HAP-1 (cell line): ENCODE data around the gene AIRE.

ENCODE experiments used
- DNase-seq, 2 experiments: peaks; one replicate each; pipeline ENCODE4 v3.0.0-alpha.2; 2016 to 2020; ENCODE audit warnings: low spot score in 2 of 2
- H3K27me3 ChIP-seq: fragments of 250-450 bp; sonication (Bioruptor Pico); 2 replicates; pipeline ENCODE4 v1.5.1; 2020; ENCODE audit warnings: low read depth, mild to moderate bottlenecking, moderate library complexity
- H3K36me3 ChIP-seq: fragments of 250-450 bp; sonication (Bioruptor Pico); replicated peaks from 2 replicates; pipeline ENCODE4 v1.5.1; 2020; ENCODE audit warnings: mild to moderate bottlenecking
- H3K4me1 ChIP-seq: fragments of 250-450 bp; sonication (Bioruptor Pico); 2 replicates; pipeline ENCODE4 v1.5.1; 2020; ENCODE audit warnings: mild to moderate bottlenecking
- H3K4me3 ChIP-seq: fragments of 250-450 bp; sonication (Bioruptor Pico); 2 replicates; pipeline ENCODE4 v1.5.1; 2020; ENCODE audit warnings: mild to moderate bottlenecking, moderate library complexity
- H3K9me3 ChIP-seq: fragments of 250-450 bp; sonication (Bioruptor Pico); 2 replicates; pipeline ENCODE4 v1.5.1; 2020; ENCODE audit warnings: mild to moderate bottlenecking, moderate library complexity
- in situ Hi-C: fragments of 300-500 bp; cut with MboI; formaldehyde crosslinking; loops from 3 replicates; pipeline ENCODE4 v1.14.3; 2020; ENCODE audit warnings: low sequenced_read_pairs, inconsistent platforms, mixed read lengths

AIRE gene

GRCh38 chr21:44313451-44313850 lies 27.8 kb downstream of the AIRE start:
- no peaks in the 10 kb centered on the region for H3K9me3 ChIP-seq
- no peak overlapping the region for H3K4me3 ChIP-seq
- H3K36me3 ChIP-seq: peaks cover 10% of the 10 kb centered on the region
- H3K4me1 ChIP-seq: no peaks in the 10 kb centered on the region
- in situ Hi-C loops: no loop called here
- H3K27me3 ChIP-seq: no peaks in the 10 kb centered on the region
- DNase-seq: no peak

DNA sequence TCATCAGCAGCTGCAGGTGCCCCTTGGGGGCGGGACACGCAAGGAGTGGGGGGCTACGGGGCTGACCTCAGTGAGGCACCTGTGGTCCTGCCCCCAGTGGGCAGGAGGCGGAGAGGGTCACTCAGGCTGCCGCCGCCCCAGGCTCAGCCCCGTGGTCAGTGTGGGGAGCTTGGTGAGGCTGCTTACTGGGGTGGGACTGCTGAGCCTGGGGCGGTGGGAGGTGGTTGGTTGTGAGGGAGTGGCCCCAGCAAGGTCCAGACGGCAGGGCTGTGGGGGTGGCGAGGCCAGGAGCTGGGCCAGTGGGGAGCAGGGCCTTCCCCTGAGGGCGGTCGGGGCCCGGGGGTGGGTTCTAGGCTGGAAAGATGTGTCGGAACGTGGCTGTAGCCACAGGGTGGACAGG lies 28.5 kb downstream of the AIRE start:
- no peaks in the 10 kb centered on the region for H3K9me3 ChIP-seq
- H3K27me3 ChIP-seq: no peaks in the 10 kb centered on the region
- H3K4me1 ChIP-seq: no peaks in the 10 kb centered on the region
- in situ Hi-C loops: no loop called here
- H3K36me3 ChIP-seq: peaks cover 10% of the 10 kb centered on the region
- DNase-seq: no peak
- H3K4me3 ChIP-seq: no peak overlapping the region

DNA sequence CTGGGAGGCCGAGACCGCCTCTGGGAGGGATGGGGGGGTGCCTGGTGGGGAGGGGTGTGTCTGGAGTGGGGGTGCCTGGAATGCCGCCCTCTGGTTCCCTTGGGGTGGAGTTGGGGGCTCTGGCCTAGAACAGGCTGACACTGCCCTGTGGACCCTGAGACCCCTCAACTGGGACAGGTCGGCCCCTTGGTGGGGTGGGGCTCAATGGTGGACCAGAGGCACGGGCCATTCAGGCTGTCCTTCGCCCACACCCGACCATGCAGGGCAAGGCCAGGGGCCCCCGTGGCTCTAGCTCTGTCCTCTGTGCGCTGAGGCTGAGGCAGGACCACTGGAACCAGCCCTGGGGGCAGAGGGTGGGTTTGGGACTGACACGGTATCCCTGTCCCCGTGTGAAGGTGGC lies 28.9 kb downstream of the AIRE start:
- in situ Hi-C loops: no loop called here
- Histone ChIP-seq H3K9me3 (no peaks in the 10 kb centered on the region), H3K4me3 (no peak overlapping the region), H3K27me3 (no peaks in the 10 kb centered on the region), H3K36me3 (peaks cover 10% of the 10 kb centered on the region), H3K4me1 (no peaks in the 10 kb centered on the region)
- no peak for DNase-seq

GRCh38 chr21:44315691-44316203 lies 30.1 kb downstream of the AIRE start:
- H3K27me3 ChIP-seq: no peaks in the 10 kb centered on the region
- no peak for DNase-seq

DNA sequence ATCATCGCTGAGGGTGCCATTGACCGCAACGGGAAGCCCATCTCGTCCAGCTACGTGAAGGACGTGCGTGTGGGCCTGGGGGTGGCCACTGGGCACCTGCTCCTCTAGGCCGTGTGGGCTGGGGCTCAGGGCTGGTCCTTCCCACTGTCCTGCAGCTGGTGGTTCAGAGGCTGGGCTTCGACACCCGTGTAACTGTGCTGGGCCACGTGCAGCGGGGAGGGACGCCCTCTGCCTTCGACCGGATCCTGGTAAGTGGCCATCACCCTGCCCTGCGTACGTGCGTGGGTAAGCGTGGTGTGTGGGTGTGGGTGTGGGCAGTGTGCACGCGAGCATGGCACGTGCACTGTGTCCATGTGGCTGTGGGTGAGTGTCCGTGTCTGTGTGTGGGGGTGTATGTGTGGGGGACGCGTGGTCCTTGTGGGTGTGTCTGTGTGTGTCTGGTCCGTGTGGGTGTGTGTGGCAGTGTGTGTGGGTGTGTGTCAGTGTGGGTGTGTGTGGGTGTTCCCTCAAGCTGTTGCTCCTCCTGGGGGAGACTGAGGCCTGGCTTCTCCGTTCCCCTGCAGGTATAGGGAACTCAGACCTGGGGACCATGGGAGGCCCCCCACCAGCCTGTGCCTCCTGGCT lies 30.7 kb downstream of the AIRE start:
- no peak for DNase-seq
- Histone ChIP-seq H3K4me1 (no peaks in the 10 kb centered on the region), H3K27me3 (no peaks in the 10 kb centered on the region), H3K36me3 (peaks cover 3% of the 10 kb centered on the region), H3K9me3 (no peaks in the 10 kb centered on the region), H3K4me3 (no peak overlapping the region)
- in situ Hi-C loops: no loop called here

More at GRCh38 chr21:44315691-44316203, 30.1 kb downstream of the AIRE start:
- H3K4me3 ChIP-seq: no peak overlapping the region
- in situ Hi-C loops: no loop called here
- peaks cover 9% of the 10 kb centered on the region for H3K36me3 ChIP-seq
- H3K9me3 ChIP-seq: no peaks in the 10 kb centered on the region
- no peaks in the 10 kb centered on the region for H3K4me1 ChIP-seq

GRCh38 chr21:44317241-44317782 lies 31.6 kb downstream of the AIRE start:
- Histone ChIP-seq H3K27me3 (no peaks in the 10 kb centered on the region), H3K9me3 (no peaks in the 10 kb centered on the region), H3K4me3 (no peak overlapping the region), H3K36me3 (peaks cover 11% of the 10 kb centered on the region), H3K4me1 (no peaks in the 10 kb centered on the region)
- in situ Hi-C loops: no loop called here
- no peak for DNase-seq

DNA sequence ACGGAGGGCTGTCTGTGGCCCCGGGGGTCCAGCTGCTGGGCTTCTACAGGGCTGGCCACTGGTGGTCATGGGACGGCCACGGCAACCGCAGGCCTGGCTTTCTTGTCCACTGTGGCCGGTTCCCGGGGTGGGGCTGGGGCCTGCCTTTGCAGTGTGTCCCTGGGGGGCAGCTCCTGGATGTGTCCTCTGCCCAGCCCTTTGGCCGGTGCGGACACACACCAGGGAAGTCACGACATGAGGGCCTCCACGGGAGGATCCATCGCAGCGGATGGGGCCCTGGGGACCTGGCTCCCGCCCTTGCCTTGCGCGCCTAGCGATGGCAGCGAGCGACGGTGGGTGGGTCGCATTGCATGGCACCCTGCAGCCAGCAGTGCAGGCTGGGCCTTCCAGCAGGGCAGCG lies 32.2 kb downstream of the AIRE start:
- no peaks in the 10 kb centered on the region for H3K27me3 ChIP-seq
- DNase-seq: no peak
- peaks cover 11% of the 10 kb centered on the region for H3K36me3 ChIP-seq
- in situ Hi-C loops: no loop called here
- H3K4me1 ChIP-seq: no peaks in the 10 kb centered on the region
- H3K4me3 ChIP-seq: no peak overlapping the region
- H3K9me3 ChIP-seq: no peaks in the 10 kb centered on the region

GRCh38 chr21:44318489-44319285 lies 33.0 kb downstream of the AIRE start:
- in situ Hi-C loops: no loop called here
- H3K9me3 ChIP-seq: no peaks in the 10 kb centered on the region
- peaks cover 11% of the 10 kb centered on the region for H3K36me3 ChIP-seq
- H3K4me3 ChIP-seq: no peak overlapping the region
- no peaks in the 10 kb centered on the region for H3K4me1 ChIP-seq
- DNase-seq: no peak
- H3K27me3 ChIP-seq: no peaks in the 10 kb centered on the region

DNA sequence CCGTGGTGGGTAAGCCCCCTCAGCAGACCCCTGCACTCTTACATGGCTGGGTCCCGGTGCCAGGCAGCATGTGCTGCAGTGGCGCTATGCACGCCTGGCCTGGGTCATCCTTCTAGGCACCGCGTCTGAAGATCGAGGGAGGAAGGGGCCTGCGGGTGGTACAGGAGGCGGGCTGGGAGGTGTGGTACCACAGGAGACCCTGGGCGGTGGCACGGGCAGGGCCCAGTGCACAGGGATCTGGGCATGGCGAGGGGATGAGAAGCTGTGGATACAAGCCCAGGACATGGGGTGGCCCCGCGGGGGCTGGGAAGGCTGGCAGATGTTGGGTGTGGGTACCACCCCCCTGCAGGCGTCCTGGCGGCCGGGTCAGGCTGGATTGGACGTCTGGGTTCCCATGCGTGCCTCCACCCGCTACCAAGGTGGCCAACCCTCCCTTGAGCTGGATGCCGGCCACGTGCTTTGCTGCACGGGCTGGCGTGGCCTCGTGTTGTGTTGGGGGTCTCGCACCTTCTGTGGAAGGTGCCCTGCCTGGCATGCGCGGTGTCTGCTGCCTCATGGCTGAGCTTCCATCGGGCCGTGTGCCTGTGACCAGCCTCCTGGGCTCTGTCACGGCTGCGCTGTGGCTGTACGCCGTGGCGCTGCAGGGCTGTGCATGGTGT lies 33.9 kb downstream of the AIRE start:
- DNase-seq: no peak
- H3K27me3 ChIP-seq: no peaks in the 10 kb centered on the region
- in situ Hi-C loops: no loop called here
- no peak overlapping the region for H3K4me3 ChIP-seq
- H3K9me3 ChIP-seq: no peaks in the 10 kb centered on the region
- H3K36me3 ChIP-seq: peaks cover 19% of the 10 kb centered on the region
- no peaks in the 10 kb centered on the region for H3K4me1 ChIP-seq

DNA sequence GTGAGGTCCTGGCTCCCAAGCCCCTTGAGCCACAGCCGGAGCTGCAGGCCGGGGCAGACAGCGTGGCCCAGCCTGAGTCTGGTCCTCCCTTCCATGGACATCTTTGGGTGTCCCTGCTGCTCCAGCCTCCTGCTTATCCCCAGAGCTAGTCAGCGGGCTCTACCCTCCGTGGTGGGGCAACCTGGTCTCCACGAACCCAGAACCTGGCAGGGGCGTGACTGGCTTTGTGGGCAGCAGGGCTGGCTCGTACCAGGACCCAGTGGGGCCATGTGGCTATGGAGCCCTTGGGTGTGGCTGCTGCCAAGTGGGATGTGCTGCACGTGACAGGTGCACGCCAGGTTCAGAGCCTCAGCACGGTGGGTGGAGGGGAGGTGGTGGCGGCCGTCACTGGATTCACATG lies 35.2 kb downstream of the AIRE start:
- H3K9me3 ChIP-seq: no peaks in the 10 kb centered on the region
- no peak overlapping the region for H3K4me3 ChIP-seq
- H3K4me1 ChIP-seq: no peaks in the 10 kb centered on the region
- H3K27me3 ChIP-seq: no peaks in the 10 kb centered on the region
- no peak for DNase-seq
- H3K36me3 ChIP-seq: peaks cover 22% of the 10 kb centered on the region
- in situ Hi-C loops: no loop called here

- Histone ChIP-seq H3K36me3 (peaks cover 19% of the 10 kb centered on the region), H3K4me3 (no peak overlapping the region), H3K27me3 (no peaks in the 10 kb centered on the region), H3K4me1 (no peaks in the 10 kb centered on the region), H3K9me3 (no peaks in the 10 kb centered on the region)
- DNase-seq: no peak
- in situ Hi-C loops: no loop called here
Measured at GRCh38 chr21:44321846-44322450, 36.3 kb downstream of the AIRE start.

DNA sequence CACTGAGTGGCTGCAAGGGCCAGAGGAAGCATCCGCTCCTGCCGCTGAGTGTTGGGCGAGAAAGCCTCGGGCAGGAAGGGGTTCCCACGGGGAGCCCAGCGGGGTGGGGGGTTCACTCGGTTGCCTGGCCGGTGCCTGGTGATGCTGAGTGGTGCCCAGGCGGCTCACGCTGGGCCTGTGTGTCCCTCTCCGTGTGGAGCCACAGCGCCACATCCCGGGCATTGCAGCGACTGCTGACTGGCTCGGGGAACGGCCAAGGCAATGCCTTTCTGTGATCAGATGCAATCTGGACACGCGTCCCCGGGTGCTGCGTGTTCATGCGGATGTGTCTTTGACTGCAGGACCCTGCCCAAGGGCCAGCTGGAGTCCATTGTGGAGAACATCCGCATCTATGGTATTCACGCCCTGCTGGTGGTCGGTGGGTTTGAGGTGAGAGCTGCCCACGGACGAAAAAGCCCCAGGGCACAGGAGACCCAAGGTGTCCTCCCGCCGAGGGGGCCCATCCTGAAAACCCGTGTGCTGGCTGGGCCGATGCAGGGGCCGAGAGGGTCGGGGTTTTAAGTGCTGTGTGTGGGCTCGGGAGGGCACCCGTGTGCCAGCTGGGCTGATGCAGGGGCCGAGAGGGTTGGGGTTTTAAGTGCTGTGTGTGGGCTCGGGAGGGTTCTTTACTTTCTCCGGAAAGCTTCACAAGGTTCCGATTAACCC lies 37.1 kb downstream of the AIRE start:
- Histone ChIP-seq H3K27me3 (no peaks in the 10 kb centered on the region), H3K36me3 (peaks cover 22% of the 10 kb centered on the region), H3K4me1 (no peaks in the 10 kb centered on the region), H3K9me3 (no peaks in the 10 kb centered on the region), H3K4me3 (no peak overlapping the region)
- in situ Hi-C loops: no loop called here
- no peak for DNase-seq

GRCh38 chr21:44323591-44323990 lies 37.9 kb downstream of the AIRE start:
- no peak for DNase-seq
- no peaks in the 10 kb centered on the region for H3K9me3 ChIP-seq
- no peaks in the 10 kb centered on the region for H3K27me3 ChIP-seq
- H3K4me1 ChIP-seq: no peaks in the 10 kb centered on the region
- peaks cover 22% of the 10 kb centered on the region for H3K36me3 ChIP-seq
- no peak overlapping the region for H3K4me3 ChIP-seq
- in situ Hi-C loops: no loop called here
